Hepatocyte (in vitro differentiated cells): ENCODE data around the gene HIPK3. TPM values are rescaled to one million over a fixed set of nuclear protein-coding genes. Genes with fewer than 3 reads are reported as not detected.
A peak's percentile ranks its signal among the peaks of the same experiment; 100 is the strongest.

Experiments
- DNase-seq: peaks from one replicate; pipeline ENCODE4 v3.0.0-alpha.2; 2016; ENCODE audit warnings: low spot score
- H2AFZ ChIP-seq: fragments of 200-600 bp; sonication (generic); 2 replicates; pipeline ENCODE4 v1.6.0; 2016; ENCODE audit warnings: antibody characterized with exemption, mild to moderate bottlenecking
- H3K27ac ChIP-seq: fragments of 200-600 bp; sonication (generic); 2 replicates; pipeline ENCODE4 v1.5.1; 2016; ENCODE audit warnings: mild to moderate bottlenecking
- H3K27me3 ChIP-seq: fragments of 200-600 bp; sonication (generic); 2 replicates; pipeline ENCODE4 v1.6.1; 2016
- H3K36me3 ChIP-seq: fragments of 200-600 bp; sonication (generic); replicated peaks from 2 replicates; pipeline ENCODE4 v1.5.1; 2016; ENCODE audit warnings: low read depth; ENCODE audit not compliant: insufficient read depth
- H3K4me1 ChIP-seq: fragments of 200-600 bp; sonication (generic); 2 replicates; pipeline ENCODE4 v1.5.1; 2016; ENCODE audit warnings: mild to moderate bottlenecking, moderate library complexity; ENCODE audit not compliant: insufficient read depth
- H3K4me2 ChIP-seq: fragments of 200-600 bp; sonication (generic); 2 replicates; pipeline ENCODE4 v1.6.0; 2016
- H3K4me3 ChIP-seq: fragments of 200-600 bp; sonication (generic); 2 replicates; pipeline ENCODE4 v1.5.1; 2016; ENCODE audit warnings: mild to moderate bottlenecking
- H3K79me2 ChIP-seq: fragments of 200-600 bp; sonication (generic); 2 replicates; pipeline ENCODE4 v1.6.0; 2017; ENCODE audit warnings: mild to moderate bottlenecking
- H3K9me2 ChIP-seq: fragments of 200-600 bp; sonication (generic); replicated peaks from 2 replicates; pipeline ENCODE4 v1.6.0; 2017; ENCODE audit warnings: mild to moderate bottlenecking; ENCODE audit not compliant: insufficient read depth
- H3K9me3 ChIP-seq: fragments of 200-600 bp; sonication (generic); 2 replicates; pipeline ENCODE4 v1.5.1; 2016; ENCODE audit warnings: low read depth, mild to moderate bottlenecking
- H4K20me1 ChIP-seq: fragments of 200-600 bp; sonication (generic); 2 replicates; pipeline ENCODE4 v1.6.0; 2016; ENCODE audit warnings: mild to moderate bottlenecking; ENCODE audit not compliant: insufficient read depth, poor library complexity, severe bottlenecking
- EZH2 ChIP-seq: fragments of 200-600 bp; sonication (generic); IDR thresholded peaks from 2 replicates; pipeline ENCODE4 v1.6.1; 2016; ENCODE audit warnings: antibody characterized with exemption, mild to moderate bottlenecking, borderline replicate concordance
- EZH2phosphoT487 ChIP-seq: fragments of 200-600 bp; sonication (generic); IDR thresholded peaks from one replicate; pipeline ENCODE4 v1.6.1; 2018; ENCODE audit warnings: antibody characterized with exemption, mild to moderate bottlenecking, low read depth, moderate library complexity; ENCODE audit not compliant: unreplicated experiment, severe bottlenecking
- WGBS: methylation state at CpG from one replicate; pipeline ENCODE4 v1.1.6; 2016; ENCODE audit warnings: low lambda C conversion rate; ENCODE audit errors: missing lambda C conversion rate; 5-methylcytosine and 5-hydroxymethylcytosine counted together
- polyA plus RNA-seq: library from polyadenylated mRNA; unstranded; fragments of >200 nt; fragmentation: Nextera tagmentation; extraction: Ambion mirVana; gene quantifications from 2 replicates; pipeline ENCODE4 v1.2.1, GENCODE V29; 2016
- total RNA-seq: library from RNA; depleted of rRNA; stranded (reverse); fragments of >200 nt; gene quantifications from 2 replicates; pipeline ENCODE4 v1.2.3, GENCODE V29; 2014
- TF ChIP-seq, protein P1 (sequence below): fragments of 200-600 bp; sonication (generic); IDR thresholded peaks from 2 replicates; pipeline ENCODE4 v1.5.1; 2016; ENCODE audit warnings: antibody characterized with exemption, mild to moderate bottlenecking; ENCODE audit not compliant: poor library complexity

HIPK3 gene
- total and polyA plus RNA-seq, 2 experiments from 2014 or later = 25.0 to 123 TPM

- DNase-seq = peak; percentile 69
- Histone ChIP-seq H3K79me2 (peaks cover 93% of the 10 kb centered on the region), H3K27me3 (no peaks in the 10 kb centered on the region), H3K9me2 (no peaks in the 10 kb centered on the region), H4K20me1 (peaks cover 30% of the 10 kb centered on the region), H3K9me3 (no peaks in the 10 kb centered on the region), H3K36me3 (no peaks in the 10 kb centered on the region), H2AFZ (no peak overlapping the region), H3K4me1 (peaks cover 12% of the 10 kb centered on the region), H3K4me3 (no peak overlapping the region), H3K27ac (no peak overlapping the region), H3K4me2 (no peak overlapping the region)
- TF ChIP-seq, protein P1, sequence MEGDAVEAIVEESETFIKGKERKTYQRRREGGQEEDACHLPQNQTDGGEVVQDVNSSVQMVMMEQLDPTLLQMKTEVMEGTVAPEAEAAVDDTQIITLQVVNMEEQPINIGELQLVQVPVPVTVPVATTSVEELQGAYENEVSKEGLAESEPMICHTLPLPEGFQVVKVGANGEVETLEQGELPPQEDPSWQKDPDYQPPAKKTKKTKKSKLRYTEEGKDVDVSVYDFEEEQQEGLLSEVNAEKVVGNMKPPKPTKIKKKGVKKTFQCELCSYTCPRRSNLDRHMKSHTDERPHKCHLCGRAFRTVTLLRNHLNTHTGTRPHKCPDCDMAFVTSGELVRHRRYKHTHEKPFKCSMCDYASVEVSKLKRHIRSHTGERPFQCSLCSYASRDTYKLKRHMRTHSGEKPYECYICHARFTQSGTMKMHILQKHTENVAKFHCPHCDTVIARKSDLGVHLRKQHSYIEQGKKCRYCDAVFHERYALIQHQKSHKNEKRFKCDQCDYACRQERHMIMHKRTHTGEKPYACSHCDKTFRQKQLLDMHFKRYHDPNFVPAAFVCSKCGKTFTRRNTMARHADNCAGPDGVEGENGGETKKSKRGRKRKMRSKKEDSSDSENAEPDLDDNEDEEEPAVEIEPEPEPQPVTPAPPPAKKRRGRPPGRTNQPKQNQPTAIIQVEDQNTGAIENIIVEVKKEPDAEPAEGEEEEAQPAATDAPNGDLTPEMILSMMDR = peak; percentile 57
- no peak for TF ChIP-seq EZH2
- 35% methylated on average over 4 of the region's 4 CpGs for WGBS
Measured at GRCh38 chr11:33329705-33330329, 72.6 kb downstream of the HIPK3 start.

GRCh38 chr11:33333816-33334215 is 76.6 kb downstream of the HIPK3 start:
- H3K36me3 ChIP-seq = no peaks in the 10 kb centered on the region
- WGBS = 96% methylated on average over 2 of the region's 2 CpGs
- H2AFZ ChIP-seq = no peak overlapping the region
- H3K9me2 ChIP-seq = no peaks in the 10 kb centered on the region
- no peaks in the 10 kb centered on the region for H3K9me3 ChIP-seq
- H3K27ac ChIP-seq = no peak overlapping the region
- H3K4me1 ChIP-seq = no peaks in the 10 kb centered on the region
- no peak overlapping the region for H3K4me3 ChIP-seq
- no peaks in the 10 kb centered on the region for H3K27me3 ChIP-seq
- no peak for DNase-seq
- H3K4me2 ChIP-seq = no peak overlapping the region
- H3K79me2 ChIP-seq = peaks cover 78% of the 10 kb centered on the region
- TF ChIP-seq EZH2phosphoT487 (no peak), EZH2 (no peak)
- TF ChIP-seq, protein P1 = no peak
- peaks cover 13% of the 10 kb centered on the region for H4K20me1 ChIP-seq

- DNase-seq = no peak
- WGBS = 93% methylated on average over 3 of the region's 3 CpGs
Measured at GRCh38 chr11:33334627-33335026, 77.4 kb downstream of the HIPK3 start.

More at GRCh38 chr11:33334627-33335026, 77.4 kb downstream of the HIPK3 start:
- H3K79me2 ChIP-seq = peaks cover 71% of the 10 kb centered on the region
- no peak overlapping the region for H2AFZ ChIP-seq
- H3K9me3 ChIP-seq = no peaks in the 10 kb centered on the region
- no peaks in the 10 kb centered on the region for H3K27me3 ChIP-seq
- no peak overlapping the region for H3K4me2 ChIP-seq
- H3K9me2 ChIP-seq = no peaks in the 10 kb centered on the region
- no peaks in the 10 kb centered on the region for H3K36me3 ChIP-seq
- H3K4me1 ChIP-seq = no peaks in the 10 kb centered on the region
- H3K27ac ChIP-seq = no peak overlapping the region
- TF ChIP-seq EZH2phosphoT487 (no peak), EZH2 (no peak)
- TF ChIP-seq, protein P1 = no peak
- no peak overlapping the region for H3K4me3 ChIP-seq
- peaks cover 13% of the 10 kb centered on the region for H4K20me1 ChIP-seq
